Measurements from ENCODE around the gene SLC2A4. TPM values are rescaled to one million over a fixed set of nuclear protein-coding genes. Genes with fewer than 3 reads are reported as not detected.

SLC2A4 gene
- total RNA-seq, 2 donors from 2014 or later, result 1.9 to 5.7 TPM

GRCh38 chr17:7311110-7311705, 29.7 kb downstream of the SLC2A4 start:
- peaks cover 20% of the 10 kb centered on the region for H3K4me1 ChIP-seq

GRCh38 chr17:7312432-7313087, 31.0 kb downstream of the SLC2A4 start:
- H3K4me1 ChIP-seq, result peaks cover 20% of the 10 kb centered on the region
- peak overlapping the region in 1 of 2 donors; percentile 23 for H3K9ac ChIP-seq (ENCODE audit: low read depth in 2 of 2, low read length in 2 of 2)
- intact Hi-C loops (cut with DNase I), result no loop called here
- H3K36me3 ChIP-seq, result peaks cover 30% of the 10 kb centered on the region
- no peak overlapping the region for H3K27ac ChIP-seq
- H3K4me3 ChIP-seq, result no peak overlapping the region
- DNase-seq, result no peak
- H3K27me3 ChIP-seq, result no peaks in the 10 kb centered on the region
- H3K9me3 ChIP-seq, result no peaks in the 10 kb centered on the region
- no peak for TF ChIP-seq CTCF (IDR thresholded peaks at IDR 0.05)

More at GRCh38 chr17:7311110-7311705, 29.7 kb downstream of the SLC2A4 start:
- intact Hi-C loops (cut with DNase I), result no loop called here
- DNase-seq, result no peak
- Histone ChIP-seq H3K27ac (no peak overlapping the region), H3K4me3 (no peak overlapping the region), H3K36me3 (peaks cover 30% of the 10 kb centered on the region), H3K9me3 (no peaks in the 10 kb centered on the region), H3K27me3 (no peaks in the 10 kb centered on the region), H3K9ac (ENCODE audit: low read depth in 2 of 2, low read length in 2 of 2) (no peak overlapping the region)
- TF ChIP-seq CTCF (IDR thresholded peaks at IDR 0.05), result no peak

GRCh38 chr17:7313088-7313889, 31.8 kb downstream of the SLC2A4 start:
- Histone ChIP-seq H3K27ac (no peak overlapping the region), H3K9me3 (no peaks in the 10 kb centered on the region), H3K27me3 (no peaks in the 10 kb centered on the region), H3K36me3 (peaks cover 30% of the 10 kb centered on the region), H3K4me1 (peaks cover 20% of the 10 kb centered on the region), H3K4me3 (no peak overlapping the region), H3K9ac (ENCODE audit: low read depth in 2 of 2, low read length in 2 of 2) (no peak overlapping the region)
- DNase-seq, result no peak
- intact Hi-C loops (cut with DNase I), result no loop called here
- no peak for TF ChIP-seq CTCF (IDR thresholded peaks at IDR 0.05)

- H3K9ac ChIP-seq (ENCODE audit: low read depth in 2 of 2, low read length in 2 of 2), result peak overlapping the region; percentile 92
- peaks cover 20% of the 10 kb centered on the region for H3K4me1 ChIP-seq
- TF ChIP-seq CTCF (IDR thresholded peaks at IDR 0.05), result no peak
- DNase-seq, result no peak
- peaks cover 30% of the 10 kb centered on the region for H3K36me3 ChIP-seq
- H3K27ac ChIP-seq, result peak overlapping the region; percentile 92
- intact Hi-C loops (cut with DNase I), result no loop called here
- no peaks in the 10 kb centered on the region for H3K9me3 ChIP-seq
- peak overlapping the region; percentile 98 for H3K4me3 ChIP-seq
- no peaks in the 10 kb centered on the region for H3K27me3 ChIP-seq
Measured at GRCh38 chr17:7313890-7314718, 32.6 kb downstream of the SLC2A4 start.

All from colonic mucosa (tissue), 4 donors.